Measurements from ENCODE around the gene TP53I11.

DNA sequence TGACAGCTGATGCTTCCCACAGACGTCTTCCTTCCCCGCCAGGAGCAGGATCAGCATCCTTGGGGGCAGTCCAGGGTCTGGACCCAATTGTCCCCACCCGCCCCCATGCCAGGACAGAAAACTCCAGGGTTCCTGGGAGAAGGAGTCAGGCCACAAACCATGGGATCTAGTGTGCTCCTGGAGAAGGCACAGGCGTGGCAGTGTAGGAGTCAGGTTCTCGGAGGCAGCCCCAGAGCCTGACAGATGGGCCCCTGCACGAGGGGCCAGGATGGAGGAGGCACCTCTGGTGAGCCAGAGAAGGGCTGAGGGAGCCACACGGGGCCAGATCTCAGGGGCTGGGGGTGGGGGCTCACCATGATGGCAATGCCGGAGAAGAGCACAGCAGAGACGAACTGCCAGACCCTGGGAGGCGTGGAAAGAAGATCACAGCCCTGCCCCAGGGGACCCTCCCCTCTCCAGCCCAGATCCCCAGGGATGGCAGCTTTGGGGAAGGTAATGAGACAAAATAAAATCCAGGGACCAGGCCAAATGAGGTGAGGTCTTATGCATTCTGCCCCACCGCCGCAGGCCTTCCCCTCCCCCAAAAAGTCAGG lies 13.6 kb downstream of the TP53I11 start:
- TF ChIP-seq, protein P1, sequence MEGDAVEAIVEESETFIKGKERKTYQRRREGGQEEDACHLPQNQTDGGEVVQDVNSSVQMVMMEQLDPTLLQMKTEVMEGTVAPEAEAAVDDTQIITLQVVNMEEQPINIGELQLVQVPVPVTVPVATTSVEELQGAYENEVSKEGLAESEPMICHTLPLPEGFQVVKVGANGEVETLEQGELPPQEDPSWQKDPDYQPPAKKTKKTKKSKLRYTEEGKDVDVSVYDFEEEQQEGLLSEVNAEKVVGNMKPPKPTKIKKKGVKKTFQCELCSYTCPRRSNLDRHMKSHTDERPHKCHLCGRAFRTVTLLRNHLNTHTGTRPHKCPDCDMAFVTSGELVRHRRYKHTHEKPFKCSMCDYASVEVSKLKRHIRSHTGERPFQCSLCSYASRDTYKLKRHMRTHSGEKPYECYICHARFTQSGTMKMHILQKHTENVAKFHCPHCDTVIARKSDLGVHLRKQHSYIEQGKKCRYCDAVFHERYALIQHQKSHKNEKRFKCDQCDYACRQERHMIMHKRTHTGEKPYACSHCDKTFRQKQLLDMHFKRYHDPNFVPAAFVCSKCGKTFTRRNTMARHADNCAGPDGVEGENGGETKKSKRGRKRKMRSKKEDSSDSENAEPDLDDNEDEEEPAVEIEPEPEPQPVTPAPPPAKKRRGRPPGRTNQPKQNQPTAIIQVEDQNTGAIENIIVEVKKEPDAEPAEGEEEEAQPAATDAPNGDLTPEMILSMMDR (IDR thresholded peaks at IDR 0.05 in 8 of 11, conservative IDR thresholded peaks at IDR 0.05 in 3 of 11): no peak
- TF ChIP-seq POLR2A (IDR thresholded peaks at IDR 0.05): no peak

Data from spleen (tissue), 7 donors.